Astrocyte (in vitro differentiated cells and primary cell): ENCODE data around the gene PCGF3. TPM values are rescaled to one million over a fixed set of nuclear protein-coding genes. Genes with fewer than 3 reads are reported as not detected.

Experiments used
- DNase-seq: peaks from one replicate; pipeline ENCODE4 v3.0.0-alpha.2; 2010; ENCODE audit warnings: low read depth
- FAIRE-seq: peaks from 2 replicates; lab custom pipeline; 2011; peaks lifted over from hg19 to GRCh38; lab: Jason Lieb, UNC
- H2AFZ ChIP-seq: 2 replicates; pipeline ENCODE4 v1.6.0; 2012; ENCODE audit warnings: low read depth, low read length, inconsistent platforms
- H3K27ac ChIP-seq: 2 replicates; pipeline ENCODE4 v1.5.1; 2011; ENCODE audit warnings: low read depth, low read length, inconsistent platforms
- H3K27me3 ChIP-seq: 2 replicates; pipeline ENCODE4 v1.6.0; 2011; ENCODE audit warnings: low read length, inconsistent platforms; ENCODE audit not compliant: insufficient read depth
- H3K36me3 ChIP-seq: 2 replicates; pipeline ENCODE4 v1.5.1; 2011; ENCODE audit warnings: low read length, inconsistent platforms; ENCODE audit not compliant: insufficient read depth
- H3K4me1 ChIP-seq: 2 replicates; pipeline ENCODE4 v1.5.1; 2011; ENCODE audit warnings: low read length, inconsistent platforms; ENCODE audit not compliant: insufficient read depth
- H3K4me2 ChIP-seq: 2 replicates; pipeline ENCODE4 v1.6.0; 2012; ENCODE audit warnings: low read length, inconsistent platforms
- H3K4me3 ChIP-seq: 2 replicates; pipeline ENCODE4 v1.5.1; 2011; ENCODE audit warnings: low read depth, mild to moderate bottlenecking, low read length, inconsistent platforms; ENCODE audit not compliant: insufficient read depth
- H3K79me2 ChIP-seq: 2 replicates; pipeline ENCODE4 v1.6.0; 2012; ENCODE audit warnings: mild to moderate bottlenecking, low read length, inconsistent platforms; ENCODE audit not compliant: insufficient read depth
- H3K9ac ChIP-seq: 2 replicates; pipeline ENCODE4 v1.6.0; 2012; ENCODE audit warnings: mild to moderate bottlenecking, low read length, inconsistent platforms
- H3K9me3 ChIP-seq: 2 replicates; pipeline ENCODE4 v1.5.1; 2012; ENCODE audit warnings: low read depth, mild to moderate bottlenecking, low read length, inconsistent platforms; ENCODE audit not compliant: insufficient read depth
- H4K20me1 ChIP-seq: 2 replicates; pipeline ENCODE4 v1.6.0; 2012; ENCODE audit warnings: low read length, inconsistent platforms; ENCODE audit not compliant: insufficient read depth
- H3K27ac Mint-ChIP-seq: one replicate; pipeline ENCODE4 v1.8.0; 2021; ENCODE audit warnings: mild to moderate bottlenecking, mixed read lengths; ENCODE audit not compliant: unreplicated experiment
- H3K27me3 Mint-ChIP-seq: one replicate; pipeline ENCODE4 v1.8.0; 2021; ENCODE audit warnings: low read depth, mixed read lengths; ENCODE audit not compliant: unreplicated experiment
- H3K36me3 Mint-ChIP-seq: one replicate; pipeline ENCODE4 v1.8.0; 2021; ENCODE audit warnings: low read depth, mixed read lengths; ENCODE audit not compliant: unreplicated experiment
- H3K4me1 Mint-ChIP-seq: one replicate; pipeline ENCODE4 v1.8.0; 2021; ENCODE audit warnings: low read depth, mixed read lengths; ENCODE audit not compliant: unreplicated experiment
- H3K4me3 Mint-ChIP-seq: one replicate; pipeline ENCODE4 v1.8.0; 2021; ENCODE audit warnings: mild to moderate bottlenecking, moderate library complexity, mixed read lengths; ENCODE audit not compliant: unreplicated experiment
- H3K9me3 Mint-ChIP-seq: one replicate; pipeline ENCODE4 v1.8.0; 2021; ENCODE audit warnings: mild to moderate bottlenecking, mixed read lengths; ENCODE audit not compliant: unreplicated experiment
- EZH2 ChIP-seq: IDR thresholded peaks from 2 replicates; pipeline ENCODE4 v1.6.1; 2012; ENCODE audit warnings: mild to moderate bottlenecking, low read length, inconsistent platforms; ENCODE audit not compliant: insufficient read depth
- total RNA-seq: library from RNA; stranded (reverse); gene quantifications from 2 replicates; pipeline ENCODE4 v1.2.1, GENCODE V29; 2021
- TF ChIP-seq, protein P1 (sequence below): IDR thresholded peaks from 2 replicates; pipeline ENCODE4 v1.5.1; 2011; ENCODE audit warnings: low read depth, mild to moderate bottlenecking, inconsistent platforms, low read length, moderate library complexity; ENCODE audit not compliant: insufficient read depth

PCGF3 gene
- total RNA-seq, 1 donor from 2014 or later: 65.7 TPM

DNA sequence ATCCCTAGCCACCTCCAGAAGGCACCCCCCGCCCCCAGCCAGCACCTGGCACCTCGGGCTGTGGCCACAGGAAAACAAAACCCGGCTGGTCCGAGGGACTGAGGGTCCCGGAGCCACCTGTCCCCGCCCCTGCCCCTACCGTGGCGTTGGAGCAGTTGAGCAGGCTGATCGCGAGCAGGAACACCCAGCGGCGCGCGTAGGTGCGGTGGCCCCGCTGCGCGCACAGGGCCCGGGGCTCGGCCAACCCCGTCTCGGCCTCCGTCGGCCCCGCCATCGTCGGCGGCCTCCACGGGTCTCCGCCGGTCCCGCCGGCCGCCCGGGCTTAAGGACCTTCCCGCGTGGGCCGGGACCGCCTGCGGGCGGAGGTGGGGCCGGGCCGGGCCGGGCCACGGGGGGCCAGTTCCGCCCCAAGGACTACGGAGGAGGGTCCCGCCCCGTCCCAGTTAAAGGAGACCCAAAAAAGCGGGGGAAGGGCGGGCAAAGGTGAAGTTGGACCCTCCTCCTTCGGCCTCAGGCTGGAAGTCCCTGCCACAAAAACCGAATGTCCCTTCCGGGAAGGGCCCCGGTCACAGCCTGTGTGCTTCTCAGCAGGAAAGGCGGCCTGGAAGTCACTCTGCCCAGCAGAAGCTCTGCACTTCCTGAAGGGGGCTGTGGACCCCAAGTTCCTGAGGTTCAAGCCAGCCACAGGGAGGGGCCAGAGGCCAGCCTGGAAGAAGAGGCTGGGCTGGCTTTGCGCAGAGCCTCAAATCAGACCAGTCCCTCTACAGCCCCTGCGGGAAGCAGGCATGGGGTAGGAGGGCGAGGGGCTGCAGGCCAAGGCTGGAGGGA lies 16.6 kb upstream of the PCGF3 start, which contains the start of gene SLC49A3:
Gene SLC49A3 (minus strand): TSS at position 298 of the 828 bp plus-strand sequence. CDS start 24 bp downstream, at position 274.
- TF ChIP-seq EZH2: no peak
- TF ChIP-seq, protein P1, sequence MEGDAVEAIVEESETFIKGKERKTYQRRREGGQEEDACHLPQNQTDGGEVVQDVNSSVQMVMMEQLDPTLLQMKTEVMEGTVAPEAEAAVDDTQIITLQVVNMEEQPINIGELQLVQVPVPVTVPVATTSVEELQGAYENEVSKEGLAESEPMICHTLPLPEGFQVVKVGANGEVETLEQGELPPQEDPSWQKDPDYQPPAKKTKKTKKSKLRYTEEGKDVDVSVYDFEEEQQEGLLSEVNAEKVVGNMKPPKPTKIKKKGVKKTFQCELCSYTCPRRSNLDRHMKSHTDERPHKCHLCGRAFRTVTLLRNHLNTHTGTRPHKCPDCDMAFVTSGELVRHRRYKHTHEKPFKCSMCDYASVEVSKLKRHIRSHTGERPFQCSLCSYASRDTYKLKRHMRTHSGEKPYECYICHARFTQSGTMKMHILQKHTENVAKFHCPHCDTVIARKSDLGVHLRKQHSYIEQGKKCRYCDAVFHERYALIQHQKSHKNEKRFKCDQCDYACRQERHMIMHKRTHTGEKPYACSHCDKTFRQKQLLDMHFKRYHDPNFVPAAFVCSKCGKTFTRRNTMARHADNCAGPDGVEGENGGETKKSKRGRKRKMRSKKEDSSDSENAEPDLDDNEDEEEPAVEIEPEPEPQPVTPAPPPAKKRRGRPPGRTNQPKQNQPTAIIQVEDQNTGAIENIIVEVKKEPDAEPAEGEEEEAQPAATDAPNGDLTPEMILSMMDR: no peak
- Histone ChIP-seq H3K27me3 (peaks cover 3% of the 10 kb centered on the region), H3K4me2 (peak within 1 kb of the TSS; percentile 76), H2AFZ (peak within 1 kb of the TSS; percentile 47), H3K4me1 (peaks cover 25% of the 10 kb centered on the region), H3K4me3 (peak within 1 kb of the TSS; percentile 17), H3K27ac (peak within 1 kb of the TSS; percentile 60), H3K79me2 (no peaks in the 10 kb centered on the region), H4K20me1 (no peaks in the 10 kb centered on the region), H3K9ac (peak within 1 kb of the TSS; percentile 53), H3K36me3 (no peaks in the 10 kb centered on the region), H3K9me3 (no peaks in the 10 kb centered on the region)
- peaks cover 8% of the 10 kb centered on the region for H3K27me3 Mint-ChIP-seq
- H3K36me3 Mint-ChIP-seq: peaks cover 4% of the 10 kb centered on the region
- no peak for DNase-seq
- peak within 1 kb of the TSS; percentile 68 for H3K4me3 Mint-ChIP-seq
- no peaks in the 10 kb centered on the region for H3K9me3 Mint-ChIP-seq
- peaks cover 17% of the 10 kb centered on the region for H3K4me1 Mint-ChIP-seq
- no peak for FAIRE-seq
- H3K27ac Mint-ChIP-seq: peak within 1 kb of the TSS; percentile 97

DNA sequence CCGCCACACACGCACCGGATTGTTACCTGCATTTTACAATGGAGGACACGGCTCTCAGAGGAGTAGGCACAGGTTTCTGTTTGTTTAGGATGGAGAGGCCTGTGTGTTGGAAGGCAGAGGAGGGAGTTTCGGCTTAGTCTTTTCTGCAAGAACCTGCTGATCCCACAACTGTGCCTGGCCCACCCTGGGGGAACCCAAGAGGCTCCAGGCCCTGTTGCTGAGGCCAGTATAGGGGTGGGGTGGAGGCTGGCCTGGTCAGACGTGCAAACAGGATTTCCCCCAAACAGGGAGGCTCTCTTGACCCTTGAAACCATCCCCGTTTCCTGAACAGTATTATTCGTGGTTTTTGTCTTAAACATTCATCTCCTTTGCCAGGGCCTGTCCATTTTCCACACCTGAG lies 15.9 kb upstream of the PCGF3 start:
- H3K27me3 ChIP-seq: peaks cover 3% of the 10 kb centered on the region
- Mint-ChIP-seq H3K4me1 (peaks cover 17% of the 10 kb centered on the region), H3K27ac (no peak overlapping the region), H3K36me3 (peaks cover 4% of the 10 kb centered on the region), H3K4me3 (no peak overlapping the region), H3K27me3 (peaks cover 8% of the 10 kb centered on the region), H3K9me3 (no peaks in the 10 kb centered on the region)
- no peaks in the 10 kb centered on the region for H3K9me3 ChIP-seq
- H4K20me1 ChIP-seq: no peaks in the 10 kb centered on the region
- no peak overlapping the region for H3K27ac ChIP-seq
- H3K4me1 ChIP-seq: peaks cover 25% of the 10 kb centered on the region
- no peaks in the 10 kb centered on the region for H3K36me3 ChIP-seq
- TF ChIP-seq, protein P1: no peak
- TF ChIP-seq EZH2: no peak
- no peak overlapping the region for H3K9ac ChIP-seq
- H3K79me2 ChIP-seq: no peaks in the 10 kb centered on the region
- peak overlapping the region; percentile 76 for H3K4me2 ChIP-seq
- no peak overlapping the region for H2AFZ ChIP-seq
- no peak overlapping the region for H3K4me3 ChIP-seq
- FAIRE-seq (no peak), DNase-seq (no peak)
